ENCODE results near the gene DLGAP3.
"Not testable (repeated sequence)": the region's sequence is repeated elsewhere in the genome, so short reads cannot be mapped to it uniquely, and the experiment has no call there.

DLGAP3 gene

GRCh38 chr1:34827341-34827941 lies 102.0 kb downstream of the DLGAP3 start:
- no peak for DNase-seq

- no peak for DNase-seq
Observed at GRCh38 chr1:34825455-34826091, 103.9 kb downstream of the DLGAP3 start.

GRCh38 chr1:34824817-34825454 lies 104.5 kb downstream of the DLGAP3 start:
- DNase-seq = no peak

GRCh38 chr1:34822202-34822601 lies 107.2 kb downstream of the DLGAP3 start:
- DNase-seq = peak in 1 of 2 donors; percentile 20

- not testable (repeated sequence) for DNase-seq
Observed at GRCh38 chr1:34818862-34819261, 110.6 kb downstream of the DLGAP3 start.

GRCh38 chr1:34816778-34817177 lies 112.7 kb downstream of the DLGAP3 start:
- DNase-seq = no peak

DNA sequence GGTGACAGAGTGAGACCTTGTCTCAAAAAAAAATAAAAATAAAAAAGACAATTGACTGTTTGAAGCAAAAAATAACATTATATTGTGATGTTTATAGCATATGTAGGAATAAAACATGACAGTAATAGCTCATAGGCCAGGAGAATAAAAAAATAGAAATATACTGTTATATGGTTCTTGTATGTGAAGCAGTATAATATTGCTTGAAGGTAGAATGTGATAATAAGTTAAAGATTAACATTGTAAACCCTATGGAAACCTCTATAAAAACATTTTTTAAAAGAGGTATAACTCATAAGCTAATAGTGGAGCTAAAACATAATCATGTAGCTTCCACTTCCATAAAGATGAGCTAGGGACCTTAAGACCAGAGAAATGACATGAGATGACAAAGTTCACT lies 113.1 kb downstream of the DLGAP3 start:
- DNase-seq = no peak

Data from inflammatory macrophage (primary cell).